Activated T-helper 1 cell treated with Interleukin-2 at 50 U/mL for 16 hours (primary cell): ENCODE results near the gene TRIM56.
"Not testable (repeated sequence)": the region's sequence is repeated elsewhere in the genome, so short reads cannot be mapped to it uniquely, and the experiment has no call there.

Source experiments
- DNase-seq: peaks from one replicate; pipeline ENCODE4 v3.0.0-alpha.2; 2020; ENCODE audit warnings: low read depth

Gene TRIM56

GRCh38 chr7:101092266-101092905, 7.1 kb downstream of the TRIM56 start:
- not testable (repeated sequence) for DNase-seq

- DNase-seq, result no peak
Observed at GRCh38 chr7:101093906-101094305, 8.6 kb downstream of the TRIM56 start.

- DNase-seq, result no peak
Observed at GRCh38 chr7:101094376-101094775, 9.1 kb downstream of the TRIM56 start.

- no peak for DNase-seq
Observed at GRCh38 chr7:101094791-101095375, 9.6 kb downstream of the TRIM56 start.

GRCh38 chr7:101096331-101096956, 11.2 kb downstream of the TRIM56 start:
- DNase-seq, result no peak

- DNase-seq, result no peak
Observed at GRCh38 chr7:101096957-101097347, 11.7 kb downstream of the TRIM56 start.

GRCh38 chr7:101097561-101097960, 12.3 kb downstream of the TRIM56 start:
- no peak for DNase-seq

GRCh38 chr7:101099969-101100781, 14.9 kb downstream of the TRIM56 start:
- DNase-seq, result no peak

GRCh38 chr7:101100858-101101847, 15.9 kb downstream of the TRIM56 start:
- DNase-seq, result no peak

GRCh38 chr7:101102026-101102425, 16.7 kb downstream of the TRIM56 start:
- no peak for DNase-seq

- DNase-seq, result not testable (repeated sequence)
Observed at GRCh38 chr7:101103701-101104100, 18.4 kb downstream of the TRIM56 start.

GRCh38 chr7:101104193-101104713, 19.0 kb downstream of the TRIM56 start:
- DNase-seq, result no peak

GRCh38 chr7:101104799-101105198, 19.5 kb downstream of the TRIM56 start:
- DNase-seq, result no peak

- DNase-seq, result not testable (repeated sequence)
Observed at GRCh38 chr7:101105248-101105647, 20.0 kb downstream of the TRIM56 start.

- no peak for DNase-seq
Observed at GRCh38 chr7:101106386-101106785, 21.1 kb downstream of the TRIM56 start.

GRCh38 chr7:101108330-101108857, 23.1 kb downstream of the TRIM56 start:
- no peak for DNase-seq

GRCh38 chr7:101108961-101109360, 23.7 kb downstream of the TRIM56 start:
- no peak for DNase-seq

GRCh38 chr7:101109368-101109767, 24.1 kb downstream of the TRIM56 start:
- DNase-seq, result no peak

- DNase-seq, result no peak
Observed at GRCh38 chr7:101111261-101111660, 26.0 kb downstream of the TRIM56 start.

- no peak for DNase-seq
Observed at GRCh38 chr7:101112233-101112632, 27.0 kb downstream of the TRIM56 start.

- DNase-seq, result not testable (repeated sequence)
Observed at GRCh38 chr7:101113140-101113539, 27.9 kb downstream of the TRIM56 start.
